GM21526 (cell line): ENCODE results near the gene EXTL2.
"Not testable (repeated sequence)": the region's sequence is repeated elsewhere in the genome, so short reads cannot be mapped to it uniquely, and the experiment has no call there.

Experiments
- ATAC-seq: cut with Tn5 transposase; IDR thresholded peaks from one replicate; pipeline ENCODE4 v1.9.1; 2021; ENCODE audit warnings: moderate library complexity; ENCODE audit not compliant: unreplicated experiment, low FRiP score

EXTL2 gene

GRCh38 chr1:100861379-100861778 is 33.3 kb downstream of the EXTL2 start:
- no peak for ATAC-seq

- no peak for ATAC-seq
These were observed 34.1 kb downstream of the EXTL2 start for GRCh38 chr1:100860397-100860991.

- not testable (repeated sequence) for ATAC-seq
These were observed 39.5 kb downstream of the EXTL2 start for GRCh38 chr1:100855116-100855515.

- no peak for ATAC-seq
These were observed 41.7 kb downstream of the EXTL2 start for GRCh38 chr1:100852976-100853375.

- no peak for ATAC-seq
These were observed 42.9 kb downstream of the EXTL2 start for GRCh38 chr1:100851726-100852125.

GRCh38 chr1:100847361-100848082 is 47.1 kb downstream of the EXTL2 start:
- no peak for ATAC-seq

- not testable (repeated sequence) for ATAC-seq
These were observed 51.5 kb downstream of the EXTL2 start for GRCh38 chr1:100843160-100843559.

GRCh38 chr1:100835866-100836842 is 58.5 kb downstream of the EXTL2 start:
- ATAC-seq = no peak

GRCh38 chr1:100834777-100835660 is 59.6 kb downstream of the EXTL2 start:
- ATAC-seq = peak; percentile 70

- no peak for ATAC-seq
These were observed 61.8 kb downstream of the EXTL2 start for GRCh38 chr1:100832694-100833428.

- ATAC-seq = not testable (repeated sequence)
These were observed 69.0 kb downstream of the EXTL2 start for GRCh38 chr1:100825666-100826065.
